SH-SY5Y (cell line): ENCODE results near the gene HAND2.

Experiments
- GATA2 ChIP-seq: IDR thresholded peaks from 2 replicates; pipeline ENCODE4 v1.6.1; 2011; ENCODE audit warnings: mild to moderate bottlenecking, low read depth, low read length
- GATA3 ChIP-seq: IDR thresholded peaks from 2 replicates; pipeline ENCODE4 v1.6.1; 2011; ENCODE audit warnings: low read depth, mild to moderate bottlenecking, low read length, moderate library complexity

GRCh38 chr4:173492315-173492714 lies 37.7 kb downstream of the HAND2 start:
- TF ChIP-seq GATA2, result no peak
- no peak for TF ChIP-seq GATA3
